GM21529 (cell line): ENCODE data around the gene SH3GL1.

Experiments
- ATAC-seq: cut with Tn5 transposase; IDR thresholded peaks from one replicate; pipeline ENCODE4 v1.9.1; 2021; ENCODE audit not compliant: unreplicated experiment

The SH3GL1 gene

DNA sequence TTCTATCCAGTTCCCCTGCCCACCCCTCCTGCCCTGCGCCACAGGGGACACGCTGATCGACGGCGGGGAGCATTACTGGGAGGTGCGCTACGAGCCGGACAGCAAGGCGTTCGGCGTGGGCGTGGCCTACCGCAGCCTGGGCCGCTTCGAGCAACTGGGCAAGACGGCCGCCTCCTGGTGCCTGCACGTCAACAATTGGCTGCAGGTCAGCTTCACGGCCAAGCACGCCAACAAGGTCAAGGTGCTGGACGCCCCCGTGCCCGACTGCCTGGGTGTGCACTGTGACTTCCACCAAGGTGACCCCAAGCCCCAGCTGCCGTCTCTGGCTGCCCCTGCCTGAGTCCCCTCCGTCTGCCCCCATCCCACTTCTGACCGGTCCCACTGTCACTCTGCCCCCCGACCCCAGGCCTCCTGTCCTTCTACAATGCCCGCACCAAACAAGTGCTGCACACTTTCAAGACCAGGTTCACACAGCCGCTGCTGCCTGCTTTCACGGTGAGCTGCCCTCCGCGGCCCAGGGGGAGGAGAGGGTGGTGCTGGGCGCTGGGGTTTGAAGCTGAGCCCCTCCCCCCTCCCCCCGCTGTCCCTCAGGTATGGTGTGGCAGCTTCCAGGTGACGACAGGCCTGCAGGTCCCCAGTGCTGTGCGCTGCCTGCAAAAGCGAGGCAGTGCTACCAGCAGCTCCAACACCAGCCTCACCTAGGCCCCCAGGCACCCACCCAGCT lies 77.2 kb downstream of the SH3GL1 start:
- ATAC-seq = no peak

DNA sequence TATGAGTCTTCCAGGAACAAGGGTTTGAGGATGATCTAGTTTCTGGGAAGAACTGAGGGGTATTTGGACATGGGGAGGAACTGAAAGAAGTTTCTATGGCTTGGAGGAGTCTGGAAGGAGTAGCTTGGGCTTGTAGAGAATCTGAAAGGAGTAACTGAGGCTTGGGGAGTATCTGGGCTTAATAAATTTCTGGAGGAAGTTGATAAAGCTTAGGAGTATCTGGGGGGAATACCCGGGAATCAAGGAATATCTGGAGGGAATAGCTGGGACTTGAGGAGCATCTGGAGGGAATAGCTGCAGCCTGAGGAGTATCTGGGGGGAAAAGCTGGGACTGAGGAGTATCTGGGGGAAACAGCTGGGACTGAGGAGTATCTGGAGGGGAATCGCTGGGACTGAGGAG lies 79.9 kb downstream of the SH3GL1 start:
- no peak for ATAC-seq

DNA sequence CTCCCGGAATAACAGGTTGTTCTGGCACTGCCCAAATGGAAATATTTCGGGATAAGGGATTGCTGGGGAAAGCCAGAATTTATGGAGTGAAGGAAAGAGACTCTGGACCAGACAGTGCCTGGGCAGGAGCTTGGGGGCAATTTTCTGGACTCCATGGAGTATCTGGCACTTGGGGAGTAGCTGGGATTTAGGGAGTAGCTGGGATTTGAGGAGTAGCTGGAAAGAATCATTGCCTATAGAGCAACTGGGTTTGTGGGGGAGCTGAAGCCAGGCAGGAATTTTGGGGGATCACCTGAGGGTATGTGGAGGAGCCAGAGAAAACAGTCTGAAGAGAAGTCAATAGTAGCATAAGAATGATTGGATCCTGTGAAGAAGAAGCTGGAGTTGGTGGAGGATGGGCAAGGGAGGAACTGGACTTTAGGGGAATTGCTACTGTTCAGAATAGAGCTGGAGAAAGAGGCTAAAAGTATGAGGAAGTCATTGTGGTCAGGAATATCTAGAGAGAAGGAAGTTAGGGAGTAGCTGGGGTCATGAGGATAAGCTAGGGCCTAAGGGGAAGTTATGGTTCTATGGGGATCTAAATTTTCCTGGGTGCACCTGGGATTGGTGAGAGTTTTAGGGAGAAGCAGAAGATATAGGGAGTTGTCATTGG lies 81.2 kb downstream of the SH3GL1 start:
- ATAC-seq = no peak

DNA sequence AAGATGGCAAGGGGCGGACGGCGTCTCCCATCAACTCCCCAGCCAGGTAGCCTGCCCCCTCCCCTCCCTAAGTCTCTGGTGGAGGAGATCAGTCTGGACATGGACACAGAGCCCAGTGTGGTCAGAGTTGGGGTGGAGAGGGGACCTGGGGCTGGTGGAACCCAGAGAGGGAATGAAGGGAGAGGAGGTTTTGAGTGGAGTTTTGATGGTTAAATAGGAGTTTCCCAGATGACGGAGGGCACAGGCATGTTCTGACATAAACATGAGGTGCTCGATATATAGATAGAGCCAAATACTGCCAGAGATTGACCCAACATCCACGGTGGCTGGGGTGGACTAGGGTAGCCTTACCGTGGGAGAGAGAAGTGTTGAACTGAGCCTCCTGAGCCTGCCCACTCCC lies 81.9 kb downstream of the SH3GL1 start:
- no peak for ATAC-seq

DNA sequence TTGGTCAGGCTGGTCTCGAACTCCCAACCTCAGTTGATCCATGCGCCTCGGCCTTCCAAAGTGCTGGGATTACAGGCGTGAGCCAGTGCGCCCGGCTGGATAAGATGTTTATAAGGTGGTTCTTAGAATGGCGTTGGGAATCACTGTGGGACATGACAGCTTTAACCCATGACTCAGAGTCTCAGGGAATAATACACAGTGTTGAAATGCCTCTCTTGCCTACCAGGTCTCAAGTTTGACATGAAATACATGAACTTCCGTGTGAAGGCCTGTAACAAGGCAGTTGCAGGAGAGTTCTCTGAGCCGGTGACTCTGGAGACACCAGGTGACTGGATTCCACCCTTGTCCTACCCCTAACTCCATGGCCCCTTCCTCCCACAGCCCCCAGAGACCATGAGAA lies 83.4 kb downstream of the SH3GL1 start:
- ATAC-seq = no peak

DNA sequence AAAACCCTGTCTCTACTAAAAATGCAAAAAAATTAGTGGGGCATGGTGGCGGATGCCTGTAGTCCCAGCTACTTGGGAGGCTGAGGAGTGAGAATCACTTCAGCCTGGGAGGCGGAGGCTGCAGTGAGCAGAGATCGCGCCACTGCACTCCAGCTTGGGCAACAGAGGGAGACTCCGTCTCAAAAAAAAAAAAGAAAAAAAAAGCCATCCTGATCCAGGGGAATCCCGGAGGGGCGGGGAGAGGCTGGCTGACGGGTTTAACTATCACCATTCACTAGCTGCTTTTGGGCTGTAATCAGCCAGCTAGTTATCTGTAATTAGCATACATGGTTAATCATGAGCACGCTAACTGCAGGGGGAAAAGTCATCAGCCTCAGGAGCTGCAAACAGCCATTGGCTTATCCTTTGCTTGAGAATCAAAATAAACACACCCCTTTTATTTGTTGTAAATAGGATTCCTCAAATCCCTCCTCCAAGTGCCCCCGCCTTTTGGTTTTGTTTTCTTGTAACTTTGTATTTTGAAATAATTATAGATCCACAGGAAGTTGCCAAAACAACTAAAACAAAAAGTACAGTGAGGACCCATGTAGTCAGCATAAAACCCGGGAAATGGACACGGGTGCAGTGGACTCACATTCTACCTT lies 86.4 kb downstream of the SH3GL1 start:
- ATAC-seq = no peak
